ENCODE results near the gene LST1.

- TF ChIP-seq CTCF (conservative IDR thresholded peaks at IDR 0.05; ENCODE audit: low read depth, low read length): no peak
- no peak for TF ChIP-seq EZH2 (IDR thresholded peaks at IDR 0.05; ENCODE audit: low read length, unreplicated experiment)
- TF ChIP-seq EZH2phosphoT487 (IDR thresholded peaks at IDR 0.05; ENCODE audit: borderline replicate concordance, low read length): no peak
Observed at GRCh38 chr6:31573239-31574105, 12.6 kb upstream of the LST1 start.

Data from PC-3 (cell line).